ENCODE data around the gene ART1. TPM values are rescaled to one million over a fixed set of nuclear protein-coding genes. Genes with fewer than 3 reads are reported as not detected.
A peak's percentile ranks its signal among the peaks of the same experiment; 100 is the strongest.

The ART1 gene
- total RNA-seq, 4 donors from 2014 or later: not detected

DNA sequence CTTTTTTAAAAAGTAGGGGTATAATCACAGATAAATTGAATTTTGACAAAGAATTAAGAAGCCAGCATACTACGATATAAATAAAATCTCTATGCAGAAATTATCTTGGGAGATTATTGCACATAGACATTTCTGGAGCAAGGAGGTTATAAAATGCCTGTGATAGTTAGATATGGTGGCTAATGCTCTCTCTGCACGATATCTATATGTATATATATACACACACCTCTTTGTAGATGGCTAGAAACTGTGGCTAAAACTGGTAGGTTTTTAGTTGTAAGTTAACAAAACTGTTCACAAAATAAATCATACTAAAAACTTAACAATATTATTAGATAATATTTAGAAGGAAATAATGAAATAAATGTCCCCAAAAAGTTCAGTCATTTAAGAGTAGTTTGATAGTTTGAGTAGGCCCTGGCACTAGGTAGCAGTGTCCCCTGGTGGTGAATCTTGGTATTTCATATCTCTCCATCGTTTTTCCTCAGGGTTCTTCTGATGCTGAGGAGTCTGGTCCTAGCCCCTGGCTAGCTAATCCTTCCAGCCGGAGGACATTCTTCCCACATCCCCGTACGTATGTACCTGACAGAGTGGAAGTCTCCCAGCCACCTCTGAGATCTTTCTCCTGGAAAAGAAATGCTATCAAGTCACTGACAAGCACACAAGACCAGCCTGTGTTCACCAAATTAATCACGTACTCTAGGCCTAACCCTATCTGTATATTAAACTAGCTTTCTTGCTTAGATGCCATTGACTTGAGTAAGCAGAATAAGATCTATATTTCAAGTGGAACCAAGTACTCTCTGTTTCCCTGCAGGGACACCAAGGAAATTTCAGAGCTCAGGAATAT, 35.3 kb upstream of the ART1 start:
- WGBS, 2 donors: 61 to 68% methylated on average over 7 of the region's 7 CpGs
- H3K4me3 ChIP-seq (ENCODE audit: low read depth, poor library complexity, severe bottlenecking): no peak overlapping the region
- DNase-seq (ENCODE audit: low spot score in 2 of 2): peak in 1 of 2 donors; percentile 45
- TF ChIP-seq, protein P1, sequence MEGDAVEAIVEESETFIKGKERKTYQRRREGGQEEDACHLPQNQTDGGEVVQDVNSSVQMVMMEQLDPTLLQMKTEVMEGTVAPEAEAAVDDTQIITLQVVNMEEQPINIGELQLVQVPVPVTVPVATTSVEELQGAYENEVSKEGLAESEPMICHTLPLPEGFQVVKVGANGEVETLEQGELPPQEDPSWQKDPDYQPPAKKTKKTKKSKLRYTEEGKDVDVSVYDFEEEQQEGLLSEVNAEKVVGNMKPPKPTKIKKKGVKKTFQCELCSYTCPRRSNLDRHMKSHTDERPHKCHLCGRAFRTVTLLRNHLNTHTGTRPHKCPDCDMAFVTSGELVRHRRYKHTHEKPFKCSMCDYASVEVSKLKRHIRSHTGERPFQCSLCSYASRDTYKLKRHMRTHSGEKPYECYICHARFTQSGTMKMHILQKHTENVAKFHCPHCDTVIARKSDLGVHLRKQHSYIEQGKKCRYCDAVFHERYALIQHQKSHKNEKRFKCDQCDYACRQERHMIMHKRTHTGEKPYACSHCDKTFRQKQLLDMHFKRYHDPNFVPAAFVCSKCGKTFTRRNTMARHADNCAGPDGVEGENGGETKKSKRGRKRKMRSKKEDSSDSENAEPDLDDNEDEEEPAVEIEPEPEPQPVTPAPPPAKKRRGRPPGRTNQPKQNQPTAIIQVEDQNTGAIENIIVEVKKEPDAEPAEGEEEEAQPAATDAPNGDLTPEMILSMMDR (IDR thresholded peaks at IDR 0.05): peak in 1 of 3 donors; percentile 43
- no peak for TF ChIP-seq POLR2A (IDR thresholded peaks at IDR 0.05)
- intact Hi-C loops (cut with DNase I; ENCODE audit: low total_unique reads): no loop called here

DNA sequence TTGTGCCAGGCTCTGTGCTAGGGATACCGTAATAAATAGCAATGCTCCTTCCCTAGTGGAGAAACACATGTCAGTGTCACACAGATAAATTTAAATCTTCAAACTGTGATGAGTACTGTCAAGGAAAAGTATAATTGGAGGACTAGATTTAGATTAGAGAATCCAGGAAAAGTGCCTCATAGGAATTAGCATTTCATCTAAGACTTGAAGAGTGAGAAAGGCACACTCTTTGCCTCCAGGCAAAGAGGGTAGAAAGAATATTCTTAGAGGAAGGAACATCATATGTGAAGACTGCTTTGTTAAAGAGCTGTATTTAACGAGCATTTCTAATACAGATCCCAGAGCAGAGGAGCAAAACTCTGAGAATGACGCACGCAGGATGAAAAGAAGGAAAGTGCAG, 34.1 kb upstream of the ART1 start:
- intact Hi-C loops (cut with DNase I; ENCODE audit: low total_unique reads): no loop called here
- TF ChIP-seq, protein P1 (IDR thresholded peaks at IDR 0.05): no peak
- no peak for TF ChIP-seq POLR2A (IDR thresholded peaks at IDR 0.05)
- peak in 1 of 2 donors; percentile 18 for DNase-seq (ENCODE audit: low spot score in 2 of 2)
- H3K4me3 ChIP-seq (ENCODE audit: low read depth, poor library complexity, severe bottlenecking): no peak overlapping the region
- 81 to 87% methylated on average over 4 of the region's 4 CpGs for WGBS, 2 donors

DNA sequence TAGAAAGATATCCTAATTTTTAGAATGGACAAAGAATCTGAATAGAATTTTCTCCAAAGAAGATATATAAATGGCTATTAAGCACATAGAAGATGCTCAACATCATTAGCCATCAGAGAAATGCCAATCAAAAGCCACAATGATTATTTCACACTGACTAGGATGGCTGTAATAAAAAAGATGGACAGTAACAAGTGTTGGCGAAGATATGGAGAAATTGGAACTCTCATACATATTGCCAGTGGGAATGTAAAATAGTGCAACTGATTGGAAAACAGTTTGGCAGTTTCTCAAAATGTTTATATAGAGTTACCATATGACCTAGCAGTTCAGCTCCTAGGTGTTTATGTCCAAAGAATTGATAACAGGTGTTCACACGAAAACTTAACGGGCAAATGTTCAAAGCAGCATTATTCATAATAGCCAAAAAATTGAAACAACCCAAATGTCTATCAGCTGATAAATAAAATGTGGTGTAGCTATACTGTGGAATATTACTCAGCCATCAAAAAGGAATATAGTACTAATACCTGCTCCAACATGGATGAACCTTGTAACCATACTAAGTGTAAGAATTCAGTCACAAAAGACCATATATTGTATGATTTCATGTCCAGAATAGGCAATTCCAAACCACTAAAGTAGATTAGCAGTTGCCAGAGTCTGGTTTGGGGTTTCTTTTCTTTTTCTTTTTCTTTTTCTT, 32.8 kb upstream of the ART1 start:
- intact Hi-C loops (cut with DNase I; ENCODE audit: low total_unique reads): no loop called here
- 82 to 88% methylated on average over 3 of the region's 3 CpGs for WGBS, 2 donors
- DNase-seq (ENCODE audit: low spot score in 2 of 2): no peak
- no peak for TF ChIP-seq POLR2A (IDR thresholded peaks at IDR 0.05)
- TF ChIP-seq, protein P1 (IDR thresholded peaks at IDR 0.05): no peak
- no peak overlapping the region for H3K4me3 ChIP-seq (ENCODE audit: low read depth, poor library complexity, severe bottlenecking)

- DNase-seq (ENCODE audit: low spot score in 2 of 2): peak in 1 of 2 donors; percentile 10
- no peak for TF ChIP-seq POLR2A (IDR thresholded peaks at IDR 0.05)
- TF ChIP-seq, protein P1 (IDR thresholded peaks at IDR 0.05): no peak
- WGBS, 2 donors: 37 to 38% methylated on average over 10 of the region's 10 CpGs
- no peak overlapping the region for H3K4me3 ChIP-seq (ENCODE audit: low read depth, poor library complexity, severe bottlenecking)
- intact Hi-C loops (cut with DNase I; ENCODE audit: low total_unique reads): no loop called here
Measured at GRCh38 chr11:3613998-3614741, 30.8 kb upstream of the ART1 start.

- intact Hi-C loops (cut with DNase I; ENCODE audit: low total_unique reads): no loop called here
- TF ChIP-seq, protein P1 (IDR thresholded peaks at IDR 0.05): no peak
- no peak for TF ChIP-seq POLR2A (IDR thresholded peaks at IDR 0.05)
- DNase-seq (ENCODE audit: low spot score in 2 of 2): peak in 1 of 2 donors; percentile 79
Measured at GRCh38 chr11:3614742-3615171, 30.2 kb upstream of the ART1 start.

More at GRCh38 chr11:3614742-3615171, 30.2 kb upstream of the ART1 start:
- 30 to 35% methylated on average over 5 of the region's 5 CpGs for WGBS, 2 donors
- H3K4me3 ChIP-seq (ENCODE audit: low read depth, poor library complexity, severe bottlenecking): no peak overlapping the region

Measured in lower leg skin (tissue), 4 donors.